ENCODE results near the gene TAGLN2. TPM values are rescaled to one million over a fixed set of nuclear protein-coding genes. Genes with fewer than 3 reads are reported as not detected.

TAGLN2 gene
- total RNA-seq, 1 donor from 2014 or later, result 138 TPM

Small RNAs within 50 kb of the gene (microRNA-seq; reads per million reads assigned to microRNA genes)
- gene MIR4259, result not detected

Other genes with a start within 250 kb of the TAGLN2 start
- 0.52 TPM in 1 of 2 replicates, not detected in the other for gene CRP, start 210.9 kb downstream of the TAGLN2 start, total RNA-seq (ENCODE audit: low replicate concordance)
- 24.0 and 37.7 TPM in 2 replicates for gene DUSP23, start 144.5 kb downstream of the TAGLN2 start, total RNA-seq (ENCODE audit: low replicate concordance)
- gene FCRL6, start 123.1 kb downstream of the TAGLN2 start, total RNA-seq (ENCODE audit: low replicate concordance), result not detected in 2 replicates
- not detected in 2 replicates for gene SLAMF8, start 98.6 kb downstream of the TAGLN2 start, total RNA-seq (ENCODE audit: low replicate concordance)
- not detected in 2 replicates for gene VSIG8, start 62.9 kb downstream of the TAGLN2 start, total RNA-seq (ENCODE audit: low replicate concordance)
- 1.0 and 2.8 TPM in 2 replicates for gene CFAP45, start 25.3 kb downstream of the TAGLN2 start, total RNA-seq (ENCODE audit: low replicate concordance)
- 36.4 and 44.3 TPM in 2 replicates for gene IGSF9, start 20.1 kb upstream of the TAGLN2 start, total RNA-seq (ENCODE audit: low replicate concordance)
- gene SLAMF9, start 28.7 kb upstream of the TAGLN2 start, total RNA-seq (ENCODE audit: low replicate concordance), result not detected in 2 replicates
- 9.4 and 12.0 TPM in 2 replicates for gene PIGM, start 106.5 kb upstream of the TAGLN2 start, total RNA-seq (ENCODE audit: low replicate concordance)
- gene KCNJ10, start 144.7 kb upstream of the TAGLN2 start, total RNA-seq (ENCODE audit: low replicate concordance), result not detected in 2 replicates
- gene KCNJ9, start 156.0 kb upstream of the TAGLN2 start, total RNA-seq (ENCODE audit: low replicate concordance), result not detected in 2 replicates
- gene IGSF8, start 173.1 kb upstream of the TAGLN2 start, total RNA-seq (ENCODE audit: low replicate concordance), result 27.7 and 33.2 TPM in 2 replicates
- 0.26 and 14.5 TPM in 2 replicates for gene ATP1A2, start 190.3 kb upstream of the TAGLN2 start, total RNA-seq (ENCODE audit: low replicate concordance)
- 0.27 and 1.3 TPM in 2 replicates for gene ATP1A4, start 226.1 kb upstream of the TAGLN2 start, total RNA-seq (ENCODE audit: low replicate concordance)